Osteocyte (in vitro differentiated cells): ENCODE measurements around the gene WNT16. TPM values are rescaled to one million over a fixed set of nuclear protein-coding genes. Genes with fewer than 3 reads are reported as not detected.

Source experiments
- DNase-seq: peaks from one replicate; pipeline ENCODE4 v3.0.0; 2021; ENCODE audit warnings: mixed read lengths; ENCODE audit not compliant: unreplicated experiment; ENCODE audit errors: extremely low spot score
- H3K27ac Mint-ChIP-seq: one replicate; pipeline ENCODE4 v1.8.0; 2021; ENCODE audit warnings: mild to moderate bottlenecking, mixed read lengths; ENCODE audit not compliant: unreplicated experiment
- H3K27me3 Mint-ChIP-seq: one replicate; pipeline ENCODE4 v1.8.0; 2021; ENCODE audit warnings: mixed read lengths; ENCODE audit not compliant: unreplicated experiment
- H3K36me3 Mint-ChIP-seq: one replicate; pipeline ENCODE4 v1.8.0; 2021; ENCODE audit warnings: mixed read lengths; ENCODE audit not compliant: unreplicated experiment
- H3K4me1 Mint-ChIP-seq: one replicate; pipeline ENCODE4 v1.8.0; 2021; ENCODE audit warnings: mixed read lengths; ENCODE audit not compliant: unreplicated experiment
- H3K4me3 Mint-ChIP-seq: one replicate; pipeline ENCODE4 v1.8.0; 2021; ENCODE audit warnings: mild to moderate bottlenecking, moderate library complexity, mixed read lengths; ENCODE audit not compliant: unreplicated experiment
- H3K9me3 Mint-ChIP-seq: one replicate; pipeline ENCODE4 v1.8.0; 2021; ENCODE audit warnings: mixed read lengths; ENCODE audit not compliant: unreplicated experiment
- CTCF ChIP-seq: fragments of 200-600 bp; sonication (generic); IDR thresholded peaks from 2 replicates; pipeline ENCODE4 v1.5.0; 2021; ENCODE audit warnings: antibody characterized with exemption, mild to moderate bottlenecking, moderate library complexity
- total RNA-seq: library from RNA; stranded (reverse); gene quantifications from 2 replicates; pipeline ENCODE4 v1.2.1, GENCODE V29; 2021

The WNT16 gene
- total RNA-seq, 1 donor from 2014 or later, result 0.81 TPM

GRCh38 chr7:121294448-121294992, 34.3 kb upstream of the WNT16 start:
- peaks cover 21% of the 10 kb centered on the region for H3K4me1 Mint-ChIP-seq
- H3K27me3 Mint-ChIP-seq, result no peaks in the 10 kb centered on the region
- H3K4me3 Mint-ChIP-seq, result no peak overlapping the region
- DNase-seq, result no peak
- peaks cover 6% of the 10 kb centered on the region for H3K9me3 Mint-ChIP-seq
- no peak overlapping the region for H3K27ac Mint-ChIP-seq
- TF ChIP-seq CTCF, result no peak
- peaks cover 4% of the 10 kb centered on the region for H3K36me3 Mint-ChIP-seq

DNA sequence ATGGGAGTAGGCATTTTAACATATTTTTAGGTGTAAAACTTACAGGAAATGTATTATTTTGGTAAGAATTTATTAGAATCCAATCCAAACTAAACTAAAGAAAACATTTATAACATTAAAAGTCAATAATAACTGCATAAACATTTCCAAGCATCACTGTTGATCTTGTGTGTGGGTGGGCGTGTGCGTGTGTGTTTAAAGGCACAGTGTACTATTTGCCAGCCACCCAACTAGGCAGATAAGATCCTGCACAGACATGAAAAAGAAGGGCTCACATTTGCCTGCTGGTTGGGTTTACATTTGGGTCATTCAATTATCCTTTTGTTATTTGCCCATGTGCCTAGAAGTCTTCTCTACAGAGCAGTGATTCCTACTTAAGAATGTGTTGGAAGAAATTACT, 31.0 kb upstream of the WNT16 start:
- H3K4me1 Mint-ChIP-seq, result peaks cover 47% of the 10 kb centered on the region
- no peak overlapping the region for H3K27ac Mint-ChIP-seq
- no peaks in the 10 kb centered on the region for H3K27me3 Mint-ChIP-seq
- no peaks in the 10 kb centered on the region for H3K9me3 Mint-ChIP-seq
- TF ChIP-seq CTCF, result no peak
- no peak for DNase-seq
- H3K4me3 Mint-ChIP-seq, result no peak overlapping the region
- peaks cover 2% of the 10 kb centered on the region for H3K36me3 Mint-ChIP-seq

- Mint-ChIP-seq H3K27ac (peak overlapping the region; percentile 25), H3K4me3 (no peak overlapping the region), H3K27me3 (no peaks in the 10 kb centered on the region), H3K4me1 (peaks cover 53% of the 10 kb centered on the region), H3K36me3 (peaks cover 2% of the 10 kb centered on the region), H3K9me3 (no peaks in the 10 kb centered on the region)
- no peak for DNase-seq
- no peak for TF ChIP-seq CTCF
Measured at GRCh38 chr7:121298831-121299239, 30.0 kb upstream of the WNT16 start.

- H3K36me3 Mint-ChIP-seq, result no peaks in the 10 kb centered on the region
- H3K27me3 Mint-ChIP-seq, result no peaks in the 10 kb centered on the region
- H3K4me1 Mint-ChIP-seq, result peaks cover 69% of the 10 kb centered on the region
- H3K4me3 Mint-ChIP-seq, result no peak overlapping the region
- no peaks in the 10 kb centered on the region for H3K9me3 Mint-ChIP-seq
- H3K27ac Mint-ChIP-seq, result no peak overlapping the region
- no peak for DNase-seq
- no peak for TF ChIP-seq CTCF
Measured at GRCh38 chr7:121300685-121301420, 27.9 kb upstream of the WNT16 start.

GRCh38 chr7:121301446-121302213, 27.2 kb upstream of the WNT16 start:
- Mint-ChIP-seq H3K36me3 (no peaks in the 10 kb centered on the region), H3K9me3 (no peaks in the 10 kb centered on the region), H3K27me3 (no peaks in the 10 kb centered on the region), H3K4me1 (peaks cover 70% of the 10 kb centered on the region), H3K27ac (peak overlapping the region; percentile 54), H3K4me3 (no peak overlapping the region)
- DNase-seq, result no peak
- TF ChIP-seq CTCF, result no peak
